GM23338 (cell line): ENCODE measurements around the gene DNAJC15.

ENCODE experiments used
- CREB1 ChIP-seq: fragments of 250-450 bp; sonication (Bioruptor Pico); IDR thresholded peaks from 2 replicates; pipeline ENCODE4 v1.5.0; 2020; ENCODE audit warnings: low read depth, mild to moderate bottlenecking, moderate library complexity
- EZH2 ChIP-seq: fragments of 200-600 bp; sonication (generic); IDR thresholded peaks from one replicate; pipeline ENCODE4 v1.8.0; 2017; ENCODE audit warnings: antibody characterized with exemption, mild to moderate bottlenecking, low read depth; ENCODE audit not compliant: unreplicated experiment
- EZH2phosphoT487 ChIP-seq: fragments of 200-600 bp; sonication (generic); IDR thresholded peaks from one replicate; pipeline ENCODE4 v1.8.1; 2018; ENCODE audit warnings: antibody characterized with exemption; ENCODE audit not compliant: unreplicated experiment
- NANOG ChIP-seq: IDR thresholded peaks from 2 replicates; pipeline ENCODE4 v1.6.1; 2016; ENCODE audit warnings: antibody characterized with exemption, borderline replicate concordance
- POLR2AphosphoS5 ChIP-seq: IDR thresholded peaks from 2 replicates; pipeline ENCODE4 v1.6.1; 2016; ENCODE audit warnings: antibody characterized with exemption, low read depth
- ZNF331 ChIP-seq: fragments of 250-450 bp; sonication (Bioruptor Pico); IDR thresholded peaks from 2 replicates; pipeline ENCODE4 v1.5.0; 2020; ENCODE audit warnings: low read depth, mild to moderate bottlenecking, moderate library complexity
- TF ChIP-seq, protein P1 (sequence below), 2 experiments: fragments of 200-600 bp in 1 of 2; sonication (generic) in 1 of 2; conservative IDR thresholded peaks; 2 replicates each; pipeline versions ENCODE4 v1.5.1 to v1.6.1; 2016 to 2017; ENCODE audit warnings: antibody characterized with exemption in 2 of 2, low read depth in 2 of 2, mild to moderate bottlenecking in 2 of 2, moderate library complexity in 1 of 2
- TF ChIP-seq, protein P2 (sequence below): fragments of 250-450 bp; sonication (Bioruptor Pico); IDR thresholded peaks from 2 replicates; pipeline ENCODE4 v1.5.0; 2020; ENCODE audit warnings: mild to moderate bottlenecking, moderate library complexity
- TF ChIP-seq, protein P3 (sequence below): IDR thresholded peaks from one replicate; pipeline ENCODE4 v1.6.1; 2018; ENCODE audit warnings: antibody characterized with exemption; ENCODE audit not compliant: unreplicated experiment
- TF ChIP-seq, protein P4 (sequence below): IDR thresholded peaks from 2 replicates; pipeline ENCODE4 v1.6.1; 2016; ENCODE audit warnings: antibody characterized with exemption

DNA sequence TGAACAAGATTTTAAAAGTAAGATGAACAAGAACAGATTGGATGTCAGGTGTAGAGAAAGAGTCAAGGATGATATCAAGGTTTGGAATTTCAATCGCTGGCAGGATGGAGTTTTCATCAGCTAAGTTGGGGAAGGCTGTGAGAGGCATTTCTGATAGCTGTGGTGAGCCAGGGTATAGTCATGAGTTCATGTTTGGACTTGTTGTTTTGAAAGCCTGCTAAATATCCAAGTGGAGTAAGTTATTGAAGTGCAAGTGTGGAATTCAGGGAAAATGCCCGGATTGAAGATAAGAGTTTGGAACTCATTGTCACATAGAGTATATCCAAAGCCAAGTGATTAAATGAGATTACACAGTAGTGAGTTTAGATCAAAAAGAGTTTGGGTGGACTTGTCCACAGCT is 20.4 kb upstream of the DNAJC15 start:
- TF ChIP-seq, protein P1, sequence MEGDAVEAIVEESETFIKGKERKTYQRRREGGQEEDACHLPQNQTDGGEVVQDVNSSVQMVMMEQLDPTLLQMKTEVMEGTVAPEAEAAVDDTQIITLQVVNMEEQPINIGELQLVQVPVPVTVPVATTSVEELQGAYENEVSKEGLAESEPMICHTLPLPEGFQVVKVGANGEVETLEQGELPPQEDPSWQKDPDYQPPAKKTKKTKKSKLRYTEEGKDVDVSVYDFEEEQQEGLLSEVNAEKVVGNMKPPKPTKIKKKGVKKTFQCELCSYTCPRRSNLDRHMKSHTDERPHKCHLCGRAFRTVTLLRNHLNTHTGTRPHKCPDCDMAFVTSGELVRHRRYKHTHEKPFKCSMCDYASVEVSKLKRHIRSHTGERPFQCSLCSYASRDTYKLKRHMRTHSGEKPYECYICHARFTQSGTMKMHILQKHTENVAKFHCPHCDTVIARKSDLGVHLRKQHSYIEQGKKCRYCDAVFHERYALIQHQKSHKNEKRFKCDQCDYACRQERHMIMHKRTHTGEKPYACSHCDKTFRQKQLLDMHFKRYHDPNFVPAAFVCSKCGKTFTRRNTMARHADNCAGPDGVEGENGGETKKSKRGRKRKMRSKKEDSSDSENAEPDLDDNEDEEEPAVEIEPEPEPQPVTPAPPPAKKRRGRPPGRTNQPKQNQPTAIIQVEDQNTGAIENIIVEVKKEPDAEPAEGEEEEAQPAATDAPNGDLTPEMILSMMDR (conservative IDR thresholded peaks at IDR 0.05; ENCODE audit: low read depth in 2 of 2): no peak
- TF ChIP-seq, protein P2, sequence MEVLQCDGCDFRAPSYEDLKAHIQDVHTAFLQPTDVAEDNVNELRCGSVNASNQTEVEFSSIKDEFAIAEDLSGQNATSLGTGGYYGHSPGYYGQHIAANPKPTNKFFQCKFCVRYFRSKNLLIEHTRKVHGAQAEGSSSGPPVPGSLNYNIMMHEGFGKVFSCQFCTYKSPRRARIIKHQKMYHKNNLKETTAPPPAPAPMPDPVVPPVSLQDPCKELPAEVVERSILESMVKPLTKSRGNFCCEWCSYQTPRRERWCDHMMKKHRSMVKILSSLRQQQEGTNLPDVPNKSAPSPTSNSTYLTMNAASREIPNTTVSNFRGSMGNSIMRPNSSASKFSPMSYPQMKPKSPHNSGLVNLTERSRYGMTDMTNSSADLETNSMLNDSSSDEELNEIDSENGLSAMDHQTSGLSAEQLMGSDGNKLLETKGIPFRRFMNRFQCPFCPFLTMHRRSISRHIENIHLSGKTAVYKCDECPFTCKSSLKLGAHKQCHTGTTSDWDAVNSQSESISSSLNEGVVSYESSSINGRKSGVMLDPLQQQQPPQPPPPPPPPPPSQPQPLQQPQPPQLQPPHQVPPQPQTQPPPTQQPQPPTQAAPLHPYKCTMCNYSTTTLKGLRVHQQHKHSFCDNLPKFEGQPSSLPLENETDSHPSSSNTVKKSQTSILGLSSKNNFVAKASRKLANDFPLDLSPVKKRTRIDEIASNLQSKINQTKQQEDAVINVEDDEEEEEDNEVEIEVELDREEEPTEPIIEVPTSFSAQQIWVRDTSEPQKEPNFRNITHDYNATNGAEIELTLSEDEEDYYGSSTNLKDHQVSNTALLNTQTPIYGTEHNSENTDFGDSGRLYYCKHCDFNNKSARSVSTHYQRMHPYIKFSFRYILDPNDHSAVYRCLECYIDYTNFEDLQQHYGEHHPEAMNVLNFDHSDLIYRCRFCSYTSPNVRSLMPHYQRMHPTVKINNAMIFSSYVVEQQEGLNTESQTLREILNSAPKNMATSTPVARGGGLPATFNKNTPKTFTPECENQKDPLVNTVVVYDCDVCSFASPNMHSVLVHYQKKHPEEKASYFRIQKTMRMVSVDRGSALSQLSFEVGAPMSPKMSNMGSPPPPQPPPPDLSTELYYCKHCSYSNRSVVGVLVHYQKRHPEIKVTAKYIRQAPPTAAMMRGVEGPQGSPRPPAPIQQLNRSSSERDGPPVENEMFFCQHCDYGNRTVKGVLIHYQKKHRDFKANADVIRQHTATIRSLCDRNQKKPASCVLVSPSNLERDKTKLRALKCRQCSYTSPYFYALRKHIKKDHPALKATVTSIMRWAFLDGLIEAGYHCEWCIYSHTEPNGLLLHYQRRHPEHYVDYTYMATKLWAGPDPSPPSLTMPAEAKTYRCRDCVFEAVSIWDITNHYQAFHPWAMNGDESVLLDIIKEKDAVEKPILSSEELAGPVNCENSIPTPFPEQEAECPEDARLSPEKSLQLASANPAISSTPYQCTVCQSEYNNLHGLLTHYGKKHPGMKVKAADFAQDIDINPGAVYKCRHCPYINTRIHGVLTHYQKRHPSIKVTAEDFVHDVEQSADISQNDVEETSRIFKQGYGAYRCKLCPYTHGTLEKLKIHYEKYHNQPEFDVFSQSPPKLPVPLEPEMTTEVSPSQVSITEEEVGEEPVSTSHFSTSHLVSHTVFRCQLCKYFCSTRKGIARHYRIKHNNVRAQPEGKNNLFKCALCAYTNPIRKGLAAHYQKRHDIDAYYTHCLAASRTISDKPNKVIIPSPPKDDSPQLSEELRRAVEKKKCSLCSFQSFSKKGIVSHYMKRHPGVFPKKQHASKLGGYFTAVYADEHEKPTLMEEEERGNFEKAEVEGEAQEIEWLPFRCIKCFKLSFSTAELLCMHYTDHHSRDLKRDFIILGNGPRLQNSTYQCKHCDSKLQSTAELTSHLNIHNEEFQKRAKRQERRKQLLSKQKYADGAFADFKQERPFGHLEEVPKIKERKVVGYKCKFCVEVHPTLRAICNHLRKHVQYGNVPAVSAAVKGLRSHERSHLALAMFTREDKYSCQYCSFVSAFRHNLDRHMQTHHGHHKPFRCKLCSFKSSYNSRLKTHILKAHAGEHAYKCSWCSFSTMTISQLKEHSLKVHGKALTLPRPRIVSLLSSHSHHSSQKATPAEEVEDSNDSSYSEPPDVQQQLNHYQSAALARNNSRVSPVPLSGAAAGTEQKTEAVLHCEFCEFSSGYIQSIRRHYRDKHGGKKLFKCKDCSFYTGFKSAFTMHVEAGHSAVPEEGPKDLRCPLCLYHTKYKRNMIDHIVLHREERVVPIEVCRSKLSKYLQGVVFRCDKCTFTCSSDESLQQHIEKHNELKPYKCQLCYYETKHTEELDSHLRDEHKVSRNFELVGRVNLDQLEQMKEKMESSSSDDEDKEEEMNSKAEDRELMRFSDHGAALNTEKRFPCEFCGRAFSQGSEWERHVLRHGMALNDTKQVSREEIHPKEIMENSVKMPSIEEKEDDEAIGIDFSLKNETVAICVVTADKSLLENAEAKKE (CRISPR knock-in tag): no peak
- TF ChIP-seq NANOG: no peak
- TF ChIP-seq EZH2: no peak
- no peak for TF ChIP-seq CREB1 (CRISPR knock-in tag)
- no peak for TF ChIP-seq EZH2phosphoT487
- TF ChIP-seq, protein P3, sequence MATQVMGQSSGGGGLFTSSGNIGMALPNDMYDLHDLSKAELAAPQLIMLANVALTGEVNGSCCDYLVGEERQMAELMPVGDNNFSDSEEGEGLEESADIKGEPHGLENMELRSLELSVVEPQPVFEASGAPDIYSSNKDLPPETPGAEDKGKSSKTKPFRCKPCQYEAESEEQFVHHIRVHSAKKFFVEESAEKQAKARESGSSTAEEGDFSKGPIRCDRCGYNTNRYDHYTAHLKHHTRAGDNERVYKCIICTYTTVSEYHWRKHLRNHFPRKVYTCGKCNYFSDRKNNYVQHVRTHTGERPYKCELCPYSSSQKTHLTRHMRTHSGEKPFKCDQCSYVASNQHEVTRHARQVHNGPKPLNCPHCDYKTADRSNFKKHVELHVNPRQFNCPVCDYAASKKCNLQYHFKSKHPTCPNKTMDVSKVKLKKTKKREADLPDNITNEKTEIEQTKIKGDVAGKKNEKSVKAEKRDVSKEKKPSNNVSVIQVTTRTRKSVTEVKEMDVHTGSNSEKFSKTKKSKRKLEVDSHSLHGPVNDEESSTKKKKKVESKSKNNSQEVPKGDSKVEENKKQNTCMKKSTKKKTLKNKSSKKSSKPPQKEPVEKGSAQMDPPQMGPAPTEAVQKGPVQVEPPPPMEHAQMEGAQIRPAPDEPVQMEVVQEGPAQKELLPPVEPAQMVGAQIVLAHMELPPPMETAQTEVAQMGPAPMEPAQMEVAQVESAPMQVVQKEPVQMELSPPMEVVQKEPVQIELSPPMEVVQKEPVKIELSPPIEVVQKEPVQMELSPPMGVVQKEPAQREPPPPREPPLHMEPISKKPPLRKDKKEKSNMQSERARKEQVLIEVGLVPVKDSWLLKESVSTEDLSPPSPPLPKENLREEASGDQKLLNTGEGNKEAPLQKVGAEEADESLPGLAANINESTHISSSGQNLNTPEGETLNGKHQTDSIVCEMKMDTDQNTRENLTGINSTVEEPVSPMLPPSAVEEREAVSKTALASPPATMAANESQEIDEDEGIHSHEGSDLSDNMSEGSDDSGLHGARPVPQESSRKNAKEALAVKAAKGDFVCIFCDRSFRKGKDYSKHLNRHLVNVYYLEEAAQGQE: no peak
- no peak for TF ChIP-seq POLR2AphosphoS5
- TF ChIP-seq, protein P4, sequence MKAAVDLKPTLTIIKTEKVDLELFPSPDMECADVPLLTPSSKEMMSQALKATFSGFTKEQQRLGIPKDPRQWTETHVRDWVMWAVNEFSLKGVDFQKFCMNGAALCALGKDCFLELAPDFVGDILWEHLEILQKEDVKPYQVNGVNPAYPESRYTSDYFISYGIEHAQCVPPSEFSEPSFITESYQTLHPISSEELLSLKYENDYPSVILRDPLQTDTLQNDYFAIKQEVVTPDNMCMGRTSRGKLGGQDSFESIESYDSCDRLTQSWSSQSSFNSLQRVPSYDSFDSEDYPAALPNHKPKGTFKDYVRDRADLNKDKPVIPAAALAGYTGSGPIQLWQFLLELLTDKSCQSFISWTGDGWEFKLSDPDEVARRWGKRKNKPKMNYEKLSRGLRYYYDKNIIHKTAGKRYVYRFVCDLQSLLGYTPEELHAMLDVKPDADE: no peak
- no peak for TF ChIP-seq ZNF331
